Stimulated activated CD4-positive, alpha-beta T cell treated with anti-CD3 and anti-CD28 coated beads, TNF-alpha, amount 100 ng/mL, for 24 hours (primary cell): ENCODE data around the gene RUVBL2.
"Not testable (repeated sequence)": the region's sequence is repeated elsewhere in the genome, so short reads cannot be mapped to it uniquely, and the experiment has no call there.

Experiments
- DNase-seq, 3 experiments: peaks; one replicate each; pipeline ENCODE4 v3.0.0-alpha.2; 2020; ENCODE audit warnings: low read depth in 3 of 3

Gene RUVBL2

GRCh38 chr19:49043548-49043947 is 49.9 kb downstream of the RUVBL2 start, which contains the start of gene CGB5:
Gene CGB5 (plus strand): TSS chr19:49043848. CDS start chr19:49044210, 362 bp downstream.
- DNase-seq: not testable (repeated sequence)

- DNase-seq: not testable (repeated sequence)
Observed at GRCh38 chr19:49049011-49049410, 55.3 kb downstream of the RUVBL2 start, which contains the start of gene CGB8. Gene CGB8 (minus strand): TSS chr19:49049111. CDS start chr19:49048739, 372 bp downstream.

- not testable (repeated sequence) for DNase-seq
Observed at GRCh38 chr19:49049834-49050233, 56.1 kb downstream of the RUVBL2 start.

- DNase-seq: not testable (repeated sequence)
Observed at GRCh38 chr19:49050376-49051033, 56.8 kb downstream of the RUVBL2 start.

GRCh38 chr19:49056101-49056901 is 62.6 kb downstream of the RUVBL2 start:
- peak; percentile 28 to 49 (median 35) for DNase-seq

- not testable (repeated sequence) for DNase-seq
Observed at GRCh38 chr19:49056902-49057596, 63.4 kb downstream of the RUVBL2 start.

GRCh38 chr19:49057636-49058234 is 64.0 kb downstream of the RUVBL2 start, which contains the start of gene CGB7:
Gene CGB7 (minus strand): TSS chr19:49057749. CDS start chr19:49055375, 2,374 bp downstream.
- peak in 1 of 3 experiments; percentile 42 for DNase-seq

GRCh38 chr19:49058562-49058961 is 64.9 kb downstream of the RUVBL2 start:
- peak in 1 of 3 experiments; percentile 35 for DNase-seq

GRCh38 chr19:49059053-49059452 is 65.4 kb downstream of the RUVBL2 start:
- DNase-seq: no peak

- DNase-seq: no peak
Observed at GRCh38 chr19:49061000-49061399, 67.3 kb downstream of the RUVBL2 start.

GRCh38 chr19:49061445-49061844 is 67.8 kb downstream of the RUVBL2 start:
- DNase-seq: no peak

GRCh38 chr19:49064029-49064629 is 70.4 kb downstream of the RUVBL2 start:
- no peak for DNase-seq

- DNase-seq: no peak
Observed at GRCh38 chr19:49064768-49065611, 71.3 kb downstream of the RUVBL2 start, which contains the start of gene NTF4. Gene NTF4 (minus strand): TSS chr19:49064818. CDS start chr19:49061997, 2,821 bp downstream.
